Measurements from ENCODE around the gene FHIP1B.

The FHIP1B gene

DNA sequence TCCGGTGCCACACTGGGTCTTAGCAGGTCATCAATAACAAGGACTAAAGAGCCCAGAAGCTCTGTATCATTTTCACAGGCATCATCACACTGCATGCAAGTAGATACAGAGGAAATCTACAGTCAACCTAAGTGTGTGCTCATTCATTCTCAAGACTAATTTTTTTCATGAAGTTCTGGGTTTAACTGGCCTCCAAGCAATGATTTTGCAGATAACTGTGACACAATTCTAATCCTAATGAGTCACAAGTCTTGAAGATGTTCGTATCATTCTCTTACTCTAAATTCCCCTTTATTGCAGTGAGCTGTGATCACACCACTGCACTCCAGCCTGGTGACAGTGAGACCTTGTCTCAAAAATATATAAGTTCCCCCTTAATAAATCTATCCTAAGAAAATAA, 33.0 kb downstream of the FHIP1B start:
- Histone ChIP-seq H4K91ac (ENCODE audit: low read depth, low read length) (no peak overlapping the region), H3K14ac (ENCODE audit: low read length) (no peak overlapping the region), H3K9ac (ENCODE audit: low read length) (no peak overlapping the region), H3K79me2 (ENCODE audit: control insufficient read depth, insufficient read depth, low read length, poor library complexity) (no peaks in the 10 kb centered on the region), H2BK5ac (ENCODE audit: low read depth, low read length, poor library complexity) (no peak overlapping the region), H3K9me3 (ENCODE audit: insufficient read depth, low read depth, low read length) (peaks cover 2% of the 10 kb centered on the region), H3K36me3 (ENCODE audit: control insufficient read depth in 1 of 2, insufficient read depth in 2 of 2, low read length in 2 of 2) (peaks cover 0 to 8% of the 10 kb centered on the region in 2 experiments), H3K27ac (ENCODE audit: low read depth, low read length) (no peak overlapping the region), H3K4ac (ENCODE audit: low read depth, low read length) (no peak overlapping the region), H3K18ac (ENCODE audit: low read length) (no peak overlapping the region), H3K4me2 (ENCODE audit: low read length) (no peak overlapping the region), H2BK120ac (ENCODE audit: insufficient read depth, low read length, poor library complexity) (no peak overlapping the region), H3K27me3 (ENCODE audit: insufficient read depth, low read length) (no peaks in the 10 kb centered on the region), H2AK5ac (ENCODE audit: low read length) (no peak overlapping the region), H3K79me1 (ENCODE audit: low read length) (no peaks in the 10 kb centered on the region), H4K12ac (ENCODE audit: low read depth, low read length) (no peak overlapping the region), H2AFZ (ENCODE audit: insufficient read depth, low read length, poor library complexity) (no peak overlapping the region), H3K23ac (ENCODE audit: low read length) (no peak overlapping the region), H3K4me3 (ENCODE audit: low read depth, low read length) (no peak overlapping the region), H3K4me1 (ENCODE audit: control insufficient read depth in 1 of 2, insufficient read depth in 2 of 2, low read length in 2 of 2) (peaks cover 0 to 2% of the 10 kb centered on the region in 2 experiments), H4K8ac (ENCODE audit: low read depth, low read length) (no peak overlapping the region), H2BK12ac (ENCODE audit: low read length) (no peak overlapping the region)
- no CpG with 5 or more reads among the region's 2 CpGs for WGBS (ENCODE audit: extremely low coverage, insufficient coverage, insufficient read length)
- DNase-seq = peak in 1 of 2 donors; percentile 60

DNA sequence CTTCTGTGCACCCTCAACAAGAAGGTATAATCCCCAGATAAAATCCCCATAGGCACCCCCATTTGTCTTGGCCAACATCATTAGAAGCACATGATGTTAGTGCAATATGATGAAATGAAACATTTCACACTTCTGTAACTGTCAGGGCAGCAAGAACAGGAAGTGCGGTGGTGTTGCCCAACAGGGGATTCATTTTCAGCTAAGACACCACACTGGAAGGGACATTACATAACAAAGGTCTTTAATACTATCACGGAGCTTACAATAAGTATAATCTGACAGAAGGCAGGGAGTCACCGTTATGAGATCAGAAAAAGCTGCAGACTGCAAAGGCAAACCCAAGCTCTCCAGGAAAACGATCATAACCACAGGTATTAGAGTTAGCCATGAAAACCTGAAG, 33.5 kb downstream of the FHIP1B start:
- WGBS (ENCODE audit: extremely low coverage, insufficient coverage, insufficient read length) = no CpG with 5 or more reads among the region's 4 CpGs
- Histone ChIP-seq H3K79me1 (ENCODE audit: low read length) (no peaks in the 10 kb centered on the region), H4K8ac (ENCODE audit: low read depth, low read length) (no peak overlapping the region), H3K4me2 (ENCODE audit: low read length) (no peak overlapping the region), H2BK12ac (ENCODE audit: low read length) (no peak overlapping the region), H2BK120ac (ENCODE audit: insufficient read depth, low read length, poor library complexity) (no peak overlapping the region), H3K14ac (ENCODE audit: low read length) (no peak overlapping the region), H2AK5ac (ENCODE audit: low read length) (no peak overlapping the region), H3K4me1 (ENCODE audit: control insufficient read depth in 1 of 2, insufficient read depth in 2 of 2, low read length in 2 of 2) (peaks cover 0 to 2% of the 10 kb centered on the region in 2 experiments), H3K4ac (ENCODE audit: low read depth, low read length) (no peak overlapping the region), H3K18ac (ENCODE audit: low read length) (no peak overlapping the region), H2BK5ac (ENCODE audit: low read depth, low read length, poor library complexity) (no peak overlapping the region), H3K27ac (ENCODE audit: low read depth, low read length) (no peak overlapping the region), H3K27me3 (ENCODE audit: insufficient read depth, low read length) (no peaks in the 10 kb centered on the region), H4K91ac (ENCODE audit: low read depth, low read length) (no peak overlapping the region), H2AFZ (ENCODE audit: insufficient read depth, low read length, poor library complexity) (no peak overlapping the region), H3K79me2 (ENCODE audit: control insufficient read depth, insufficient read depth, low read length, poor library complexity) (no peaks in the 10 kb centered on the region), H3K4me3 (ENCODE audit: low read depth, low read length) (no peak overlapping the region), H3K9me3 (ENCODE audit: insufficient read depth, low read depth, low read length) (peaks cover 2% of the 10 kb centered on the region), H3K36me3 (ENCODE audit: control insufficient read depth in 1 of 2, insufficient read depth in 2 of 2, low read length in 2 of 2) (peaks cover 0 to 8% of the 10 kb centered on the region in 2 experiments), H4K12ac (ENCODE audit: low read depth, low read length) (no peak overlapping the region), H3K9ac (ENCODE audit: low read length) (no peak overlapping the region), H3K23ac (ENCODE audit: low read length) (no peak overlapping the region)
- peak; percentile 13 to 32 for DNase-seq

DNA sequence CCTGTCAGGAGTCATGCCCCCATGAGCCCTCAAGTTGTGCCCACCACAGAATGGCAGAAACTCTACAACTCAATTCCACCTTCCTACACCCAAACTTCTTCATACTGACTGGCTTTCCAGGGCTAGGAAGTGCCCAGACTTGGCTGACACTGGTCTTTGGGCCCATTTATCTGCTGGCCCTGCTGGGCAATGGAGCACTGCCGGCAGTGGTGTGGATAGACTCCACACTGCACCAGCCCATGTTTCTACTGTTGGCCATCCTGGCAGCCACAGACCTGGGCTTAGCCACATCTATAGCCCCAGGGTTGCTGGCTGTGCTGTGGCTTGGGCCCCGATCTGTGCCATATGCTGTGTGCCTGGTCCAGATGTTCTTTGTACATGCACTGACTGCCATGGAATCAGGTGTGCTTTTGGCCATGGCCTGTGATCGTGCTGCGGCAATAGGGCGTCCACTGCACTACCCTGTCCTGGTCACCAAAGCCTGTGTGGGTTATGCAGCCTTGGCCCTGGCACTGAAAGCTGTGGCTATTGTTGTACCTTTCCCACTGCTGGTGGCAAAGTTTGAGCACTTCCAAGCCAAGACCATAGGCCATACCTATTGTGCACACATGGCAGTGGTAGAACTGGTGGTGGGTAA, 35.1 kb downstream of the FHIP1B start, which contains the start of gene OR52W1:
Gene OR52W1 (plus strand): TSS at position 51 of the 637 bp plus-strand sequence. CDS start 0 bp downstream, at position 51.
- H2BK12ac ChIP-seq (ENCODE audit: low read length) = no peak within 1 kb of the TSS
- H2BK120ac ChIP-seq (ENCODE audit: insufficient read depth, low read length, poor library complexity) = no peak within 1 kb of the TSS
- no peak within 1 kb of the TSS for H3K14ac ChIP-seq (ENCODE audit: low read length)
- no peaks in the 10 kb centered on the region for H3K79me2 ChIP-seq (ENCODE audit: control insufficient read depth, insufficient read depth, low read length, poor library complexity)
- no peak within 1 kb of the TSS for H3K23ac ChIP-seq (ENCODE audit: low read length)
- H3K18ac ChIP-seq (ENCODE audit: low read length) = no peak within 1 kb of the TSS
- H3K27me3 ChIP-seq (ENCODE audit: insufficient read depth, low read length) = no peaks in the 10 kb centered on the region
- no peak for DNase-seq
- no CpG with 5 or more reads among the region's 5 CpGs for WGBS (ENCODE audit: extremely low coverage, insufficient coverage, insufficient read length)
- H4K12ac ChIP-seq (ENCODE audit: low read depth, low read length) = no peak within 1 kb of the TSS
- H3K4me3 ChIP-seq (ENCODE audit: low read depth, low read length) = no peak within 1 kb of the TSS
- no peak within 1 kb of the TSS for H2BK5ac ChIP-seq (ENCODE audit: low read depth, low read length, poor library complexity)
- H3K36me3 ChIP-seq (ENCODE audit: control insufficient read depth in 1 of 2, insufficient read depth in 2 of 2, low read length in 2 of 2) = peaks cover 0 to 2% of the 10 kb centered on the region in 2 experiments
- no peak within 1 kb of the TSS for H4K8ac ChIP-seq (ENCODE audit: low read depth, low read length)
- peaks cover 0 to 2% of the 10 kb centered on the region in 2 experiments for H3K4me1 ChIP-seq (ENCODE audit: control insufficient read depth in 1 of 2, insufficient read depth in 2 of 2, low read length in 2 of 2)
- H3K4me2 ChIP-seq (ENCODE audit: low read length) = no peak within 1 kb of the TSS
- H2AK5ac ChIP-seq (ENCODE audit: low read length) = no peak within 1 kb of the TSS
- no peaks in the 10 kb centered on the region for H3K79me1 ChIP-seq (ENCODE audit: low read length)
- H2AFZ ChIP-seq (ENCODE audit: insufficient read depth, low read length, poor library complexity) = no peak within 1 kb of the TSS
- no peak within 1 kb of the TSS for H3K27ac ChIP-seq (ENCODE audit: low read depth, low read length)
- peaks cover 2% of the 10 kb centered on the region for H3K9me3 ChIP-seq (ENCODE audit: insufficient read depth, low read depth, low read length)
- no peak within 1 kb of the TSS for H4K91ac ChIP-seq (ENCODE audit: low read depth, low read length)
- H3K9ac ChIP-seq (ENCODE audit: low read length) = no peak within 1 kb of the TSS
- no peak within 1 kb of the TSS for H3K4ac ChIP-seq (ENCODE audit: low read depth, low read length)

DNA sequence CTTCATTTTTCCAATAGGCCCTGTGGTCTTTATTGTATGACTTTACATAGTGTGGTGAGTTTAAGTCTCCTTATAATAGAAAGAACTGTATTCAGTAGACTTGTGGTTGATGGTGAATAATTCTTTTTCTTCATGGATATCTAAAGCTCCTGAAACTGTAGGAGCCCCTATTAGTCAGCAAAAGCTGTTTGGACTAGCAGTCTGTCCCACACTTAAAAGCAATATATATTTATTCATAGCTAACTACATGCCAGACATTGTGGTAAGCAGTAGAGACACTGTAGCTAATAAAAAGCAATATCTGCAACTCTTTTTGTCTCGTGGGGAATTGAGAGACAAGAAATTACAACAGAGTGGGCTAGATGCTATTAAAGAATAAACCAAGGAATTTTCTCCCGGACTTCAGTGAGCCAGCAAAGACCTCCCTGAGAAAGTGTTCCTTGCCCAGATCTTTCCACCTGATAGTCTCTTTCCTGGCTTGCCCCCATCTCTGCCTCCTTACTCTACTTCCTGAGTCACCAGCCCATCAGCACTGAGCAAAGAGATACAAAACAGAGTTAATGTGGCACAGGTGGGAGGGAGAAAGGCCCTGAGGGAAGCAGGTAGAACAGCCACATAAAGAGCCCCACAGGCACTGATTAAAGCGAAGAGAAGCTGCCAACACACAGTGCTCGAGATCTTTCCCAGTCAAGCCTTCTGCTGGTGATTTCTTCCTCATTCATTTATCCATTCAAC, 36.8 kb downstream of the FHIP1B start:
- no peak overlapping the region for H4K8ac ChIP-seq (ENCODE audit: low read depth, low read length)
- no peaks in the 10 kb centered on the region for H3K27me3 ChIP-seq (ENCODE audit: insufficient read depth, low read length)
- no peaks in the 10 kb centered on the region for H3K36me3 ChIP-seq (ENCODE audit: control insufficient read depth in 1 of 2, insufficient read depth in 2 of 2, low read length in 2 of 2)
- H3K18ac ChIP-seq (ENCODE audit: low read length) = no peak overlapping the region
- H3K9me3 ChIP-seq (ENCODE audit: insufficient read depth, low read depth, low read length) = peaks cover 2% of the 10 kb centered on the region
- H2BK120ac ChIP-seq (ENCODE audit: insufficient read depth, low read length, poor library complexity) = no peak overlapping the region
- H3K27ac ChIP-seq (ENCODE audit: low read depth, low read length) = no peak overlapping the region
- H2BK12ac ChIP-seq (ENCODE audit: low read length) = no peak overlapping the region
- no peak overlapping the region for H2AK5ac ChIP-seq (ENCODE audit: low read length)
- no peak overlapping the region for H4K12ac ChIP-seq (ENCODE audit: low read depth, low read length)
- H3K14ac ChIP-seq (ENCODE audit: low read length) = no peak overlapping the region
- H3K4me3 ChIP-seq (ENCODE audit: low read depth, low read length) = no peak overlapping the region
- no peak overlapping the region for H2BK5ac ChIP-seq (ENCODE audit: low read depth, low read length, poor library complexity)
- H2AFZ ChIP-seq (ENCODE audit: insufficient read depth, low read length, poor library complexity) = no peak overlapping the region
- H4K91ac ChIP-seq (ENCODE audit: low read depth, low read length) = no peak overlapping the region
- H3K4me2 ChIP-seq (ENCODE audit: low read length) = no peak overlapping the region
- no peaks in the 10 kb centered on the region for H3K79me2 ChIP-seq (ENCODE audit: control insufficient read depth, insufficient read depth, low read length, poor library complexity)
- H3K4ac ChIP-seq (ENCODE audit: low read depth, low read length) = no peak overlapping the region
- no peaks in the 10 kb centered on the region for H3K79me1 ChIP-seq (ENCODE audit: low read length)
- WGBS (ENCODE audit: extremely low coverage, insufficient coverage, insufficient read length) = no CpG with 5 or more reads among the region's 4 CpGs
- DNase-seq = no peak
- H3K23ac ChIP-seq (ENCODE audit: low read length) = no peak overlapping the region
- peaks cover 0 to 2% of the 10 kb centered on the region in 2 experiments for H3K4me1 ChIP-seq (ENCODE audit: control insufficient read depth in 1 of 2, insufficient read depth in 2 of 2, low read length in 2 of 2)
- no peak overlapping the region for H3K9ac ChIP-seq (ENCODE audit: low read length)

All from trophoblast cell (in vitro differentiated cells and primary cell).